H1 (cell line): Measurements from ENCODE around the gene RYR3. TPM values are rescaled to one million over a fixed set of nuclear protein-coding genes. Genes with fewer than 3 reads are reported as not detected.

Experiments
- CTCF ChIA-PET: fragments of 300-600 bp; sonication (Branson Sonifier 250); formaldehyde crosslinking; loops from one replicate; lab custom pipeline; 2021; ENCODE audit not compliant: partially characterized antibody; lab: Charles Lee
- POLR2A ChIA-PET: fragments of 300-600 bp; sonication (Branson Sonifier 250); formaldehyde crosslinking; loops from one replicate; lab custom pipeline; 2021; ENCODE audit warnings: inconsistent platforms; ENCODE audit not compliant: partially characterized antibody; lab: Charles Lee
- DNase-seq, 2 experiments: peaks; one replicate each; pipeline versions ENCODE4 v3.0.0 to v3.0.0-alpha.2; 2010 to 2022; ENCODE audit warnings: low spot score in 2 of 2, low read depth in 1 of 2, mixed read lengths in 1 of 2
- FAIRE-seq: peaks from 2 replicates; lab custom pipeline; 2011; peaks lifted over from hg19 to GRCh38; lab: Jason Lieb, UNC
- H2AFZ ChIP-seq: 2 replicates; pipeline ENCODE4 v1.8.1; 2012; ENCODE audit warnings: low read length, inconsistent platforms
- H2AK5ac ChIP-seq: 2 replicates; pipeline ENCODE4 v1.6.1; 2013; ENCODE audit warnings: low read depth, low read length
- H2BK120ac ChIP-seq: replicated peaks from 2 replicates; pipeline ENCODE3; 2013; ENCODE audit warnings: low read depth, low read length, inconsistent platforms
- H2BK12ac ChIP-seq: 2 replicates; pipeline ENCODE4 v1.6.1; 2013; ENCODE audit warnings: low read depth, low read length
- H2BK15ac ChIP-seq: 2 replicates; pipeline ENCODE4 v1.6.1; 2013; ENCODE audit warnings: low read length
- H2BK20ac ChIP-seq: 2 replicates; pipeline ENCODE4 v1.6.1; 2013; ENCODE audit warnings: low read length
- H2BK5ac ChIP-seq: 2 replicates; pipeline ENCODE4 v1.6.1; 2013; ENCODE audit warnings: low read depth, low read length
- H3K14ac ChIP-seq: 2 replicates; pipeline ENCODE4 v1.6.1; 2013; ENCODE audit warnings: inconsistent platforms; ENCODE audit not compliant: insufficient read length
- H3K18ac ChIP-seq: 2 replicates; pipeline ENCODE4 v1.6.1; 2013; ENCODE audit warnings: low read length; ENCODE audit errors: extremely low read depth
- H3K23ac ChIP-seq: 2 replicates; pipeline ENCODE4 v1.6.1; 2013; ENCODE audit warnings: inconsistent platforms; ENCODE audit not compliant: insufficient read length
- H3K23me2 ChIP-seq: 2 replicates; pipeline ENCODE4 v1.6.1; 2013; ENCODE audit warnings: low read depth, low read length
- H3K27ac ChIP-seq: 2 replicates; pipeline ENCODE4 v1.6.1; 2011; ENCODE audit warnings: low read depth, low read length, inconsistent platforms
- H3K27me3 ChIP-seq, 4 experiments: replicated peaks in 1 of 4; 1 replicate in 1 of 4; 2 replicates in 3 of 4; pipeline versions ENCODE4 v1.6.1 to v1.8.1; 2011 to 2013; ENCODE audit warnings: low read length in 3 of 4, mild to moderate bottlenecking in 3 of 4, inconsistent platforms in 2 of 4, mixed read lengths in 2 of 4, moderate library complexity in 1 of 4; ENCODE audit not compliant: control insufficient read depth in 3 of 4, insufficient read depth in 3 of 4; ENCODE audit errors: extremely low read depth in 1 of 4
- H3K36me3 ChIP-seq, 4 experiments: 2 replicates each; pipeline versions ENCODE4 v1.6.1 to v1.8.1; 2011 to 2013; ENCODE audit warnings: mild to moderate bottlenecking in 4 of 4, low read length in 3 of 4, moderate library complexity in 2 of 4, control low read depth in 1 of 4, inconsistent platforms in 1 of 4; ENCODE audit not compliant: insufficient read depth in 4 of 4, control insufficient read depth in 2 of 4
- H3K4ac ChIP-seq: replicated peaks from 2 replicates; pipeline ENCODE3; 2013; ENCODE audit warnings: low read length, low read depth, mixed read lengths, inconsistent platforms; ENCODE audit not compliant: insufficient read length
- H3K4me1 ChIP-seq, 4 experiments: replicated peaks in 1 of 4; 1 replicate in 1 of 4; 2 replicates in 3 of 4; pipeline versions ENCODE4 v1.6.1 to v1.8.1; 2011 to 2013; ENCODE audit warnings: low read length in 3 of 4, inconsistent platforms in 2 of 4, mixed read lengths in 1 of 4; ENCODE audit not compliant: insufficient read depth in 4 of 4, control insufficient read depth in 3 of 4
- H3K4me2 ChIP-seq, 2 experiments: 2 replicates each; pipeline versions ENCODE4 v1.6.1 to v1.8.1; 2011 to 2013; ENCODE audit warnings: low read depth in 2 of 2, low read length in 2 of 2, control low read depth in 1 of 2, inconsistent platforms in 1 of 2, mild to moderate bottlenecking in 1 of 2; ENCODE audit not compliant: insufficient read depth in 1 of 2
- H3K4me3 ChIP-seq, 4 experiments: fragments of 200-600, 300-600 bp in 1 of 4; sonication (generic), shearing (Covaris generic), sonication (Bioruptor Twin) in 1 of 4; 2 replicates each; pipeline versions ENCODE4 v1.5.1 to v1.8.1; 2011 to 2016; ENCODE audit warnings: low read length in 4 of 4, low read depth in 3 of 4, control low read depth in 2 of 4, inconsistent platforms in 2 of 4, mild to moderate bottlenecking in 2 of 4, mixed read lengths in 1 of 4, moderate library complexity in 1 of 4; ENCODE audit not compliant: insufficient read depth in 2 of 4; ENCODE audit errors: extremely low read depth in 1 of 4
- H3K56ac ChIP-seq: replicated peaks from 2 replicates; pipeline ENCODE3; 2013; ENCODE audit warnings: low read depth, mild to moderate bottlenecking, mixed read lengths, low read length, inconsistent platforms; ENCODE audit not compliant: insufficient read length
- H3K79me1 ChIP-seq: 2 replicates; pipeline ENCODE4 v1.6.1; 2013; ENCODE audit warnings: low read depth, low read length, control low read depth
- H3K79me2 ChIP-seq, 2 experiments: 2 replicates each; pipeline versions ENCODE4 v1.6.1 to v1.8.1; 2012 to 2013; ENCODE audit warnings: low read length in 2 of 2, mild to moderate bottlenecking in 2 of 2, inconsistent platforms in 1 of 2; ENCODE audit not compliant: insufficient read depth in 2 of 2, control insufficient read depth in 1 of 2
- H3K9ac ChIP-seq, 4 experiments: replicated peaks in 1 of 4; 1 replicate in 1 of 4; 2 replicates in 3 of 4; pipeline versions ENCODE4 v1.6.1 to v1.8.1; 2011 to 2013; ENCODE audit warnings: low read depth in 3 of 4, low read length in 3 of 4, control low read depth in 2 of 4, mild to moderate bottlenecking in 2 of 4, moderate library complexity in 2 of 4, inconsistent platforms in 1 of 4; ENCODE audit errors: extremely low read depth in 1 of 4
- H3K9me3 ChIP-seq, 2 experiments: 2 replicates each; pipeline versions ENCODE4 v1.6.1 to v1.8.1; 2012 to 2013; ENCODE audit warnings: mild to moderate bottlenecking in 2 of 2, moderate library complexity in 2 of 2, control low read depth in 1 of 2, inconsistent platforms in 1 of 2, low read depth in 1 of 2, low read length in 1 of 2, mixed read lengths in 1 of 2; ENCODE audit not compliant: insufficient read depth in 2 of 2
- H4K20me1 ChIP-seq, 2 experiments: replicated peaks in 1 of 2; 2 replicates each; pipeline versions ENCODE3 to v1.8.1; 2011 to 2013; ENCODE audit warnings: inconsistent platforms in 2 of 2, low read length in 2 of 2, mild to moderate bottlenecking in 1 of 2; ENCODE audit not compliant: insufficient read depth in 2 of 2, control insufficient read depth in 1 of 2
- H4K5ac ChIP-seq: 2 replicates; pipeline ENCODE4 v1.6.1; 2013; ENCODE audit warnings: low read length, low read depth, mixed read lengths, inconsistent platforms; ENCODE audit not compliant: insufficient read length
- H4K8ac ChIP-seq: 2 replicates; pipeline ENCODE4 v1.8.0; 2013; ENCODE audit warnings: mild to moderate bottlenecking, moderate library complexity, low read length, inconsistent platforms; ENCODE audit not compliant: insufficient read depth; ENCODE audit errors: extremely low read depth
- H4K91ac ChIP-seq: replicated peaks from 2 replicates; pipeline ENCODE3; 2013; ENCODE audit warnings: low read length, mixed read lengths, inconsistent platforms; ENCODE audit not compliant: insufficient read length
- BACH1 ChIP-seq: IDR thresholded peaks from 2 replicates; pipeline ENCODE4 v1.6.1; 2012; ENCODE audit warnings: low read length, improper control_type of control experiment
- CBX8 ChIP-seq: fragments of 300-800, 300-1000 bp; sonication (generic); IDR thresholded peaks from 2 replicates; pipeline ENCODE4 v1.7.1; 2016; ENCODE audit warnings: low read depth, low read length, borderline replicate concordance
- CEBPB ChIP-seq: IDR thresholded peaks from 2 replicates; pipeline ENCODE4 v1.6.1; 2012; ENCODE audit warnings: low read depth, low read length
- YY1 ChIP-seq: IDR thresholded peaks from 2 replicates; pipeline ENCODE4 v1.6.1; 2011; ENCODE audit warnings: low read depth, mild to moderate bottlenecking, low read length
- WGBS, 2 experiments: shearing (Covaris generic) in 1 of 2; methylation state at CpG; one replicate each; pipeline versions ENCODE4 v1.1.6 to v1.1.7; 2013 to 2015; ENCODE audit warnings: low lambda C conversion rate in 2 of 2, mixed read lengths in 2 of 2, inconsistent platforms in 1 of 2, low coverage in 1 of 2, missing lambda C conversion rate in 1 of 2; ENCODE audit not compliant: insufficient replicate concordance in 2 of 2, insufficient coverage in 1 of 2, insufficient read length in 1 of 2; ENCODE audit errors: extremely low coverage in 1 of 2, missing lambda C conversion rate in 1 of 2; 5-methylcytosine and 5-hydroxymethylcytosine counted together
- polyA plus RNA-seq, 7 experiments: library from polyadenylated mRNA; depleted of rRNA in 3 of 7; stranded (reverse) in 5 of 7; unstranded in 2 of 7; fragments of >200 nt in 5 of 7; fragments of 200-250 nt in 2 of 7; gene quantifications; 1 replicate in 5 of 7; 2 replicates in 1 of 7; 4 replicates in 1 of 7; pipeline versions ENCODE4 v1.2.1 to v1.2.3, GENCODE V29; 2011 to 2013; ENCODE audit warnings: missing spikeins in 2 of 7, mixed read lengths in 2 of 7
- total RNA-seq: library from RNA; stranded (reverse); fragmentation: NEBNext Ultra II Directional; extraction: Animal tissue kit (Norgen Biotek cat#: 25700); gene quantifications from 2 replicates; pipeline ENCODE4 v1.2.1, GENCODE V29; 2021
- TF ChIP-seq, protein P1 (sequence below): IDR thresholded peaks from 2 replicates; pipeline ENCODE4 v1.6.1; 2011; ENCODE audit warnings: low read length, improper control_type of control experiment

RYR3 gene
- total and polyA plus RNA-seq, 2 of the 8 experiments (the other 6 are each of a cell fraction or from before 2014, with no cell fraction given), result 0.33 to 3.4 TPM

DNA sequence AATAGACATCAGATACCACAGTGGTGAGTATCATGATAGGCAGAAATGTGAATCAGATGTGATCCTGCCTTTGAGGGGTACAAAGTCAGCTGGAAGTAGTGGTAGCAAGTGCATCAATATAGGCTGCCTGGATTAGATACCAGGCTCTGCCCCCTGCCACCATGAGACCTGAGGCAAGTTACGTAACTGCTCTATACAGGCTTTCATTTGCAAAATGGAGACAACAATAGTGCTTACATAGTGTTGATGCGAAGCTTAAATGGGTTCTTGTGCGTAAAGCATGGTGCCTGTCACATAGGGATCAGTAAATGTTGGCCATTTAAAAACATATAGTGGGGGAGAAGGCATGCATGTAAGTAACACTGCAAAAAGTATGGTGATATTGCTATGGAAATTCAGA, 158.0 kb downstream of the RYR3 start:
- ChIA-PET POLR2A (interaction anchor here (0.5 to 0.7 kb wide), 2 partner anchors 134 to 1457 kb away, joined by 3 to 4 read pairs; no protein-coding TSS in a partner anchor), CTCF (interaction anchor here (0.8 kb wide), 1 partner anchor 68 kb away, joined by 3 read pairs; no protein-coding TSS in a partner anchor)
- no peak overlapping the region for H2BK12ac ChIP-seq
- no peak overlapping the region for H3K23ac ChIP-seq
- no peaks in the 10 kb centered on the region for H3K79me1 ChIP-seq
- WGBS, 2 experiments, result 30% methylated on average over 3 of the region's 3 CpGs; no CpG with 5 or more reads in 1 of the 2 experiments
- H2BK5ac ChIP-seq, result no peak overlapping the region
- no peaks in the 10 kb centered on the region; a peak in 1 of 4 replicates for H3K9me3 ChIP-seq
- peak in 1 of 2 experiments; percentile 2 for DNase-seq
- no peak overlapping the region for H4K91ac ChIP-seq
- no peak overlapping the region for H4K5ac ChIP-seq
- FAIRE-seq, result peak; percentile 74
- no peak overlapping the region for H2AFZ ChIP-seq
- no peak overlapping the region for H3K4me3 ChIP-seq
- no peak overlapping the region for H3K9ac ChIP-seq
- no peak overlapping the region for H3K4ac ChIP-seq
- H2BK20ac ChIP-seq, result no peak overlapping the region
- H3K36me3 ChIP-seq, result no peaks in the 10 kb centered on the region
- no peak overlapping the region for H3K18ac ChIP-seq
- H4K20me1 ChIP-seq, result no peaks in the 10 kb centered on the region
- peak overlapping the region in 1 of 2 experiments; percentile 12; a peak in 1 of 4 replicates for H3K4me2 ChIP-seq
- H3K56ac ChIP-seq, result no peak overlapping the region
- no peaks in the 10 kb centered on the region for H3K79me2 ChIP-seq
- H4K8ac ChIP-seq, result no peak overlapping the region
- H3K4me1 ChIP-seq, result peaks cover 0 to 3% (median 0%) of the 10 kb centered on the region in 4 experiments; a peak in 1 of 7 replicates
- no peak overlapping the region for H3K14ac ChIP-seq
- peaks cover 0 to 7% (median 2%) of the 10 kb centered on the region in 4 experiments; a peak in 3 of 7 replicates for H3K27me3 ChIP-seq
- TF ChIP-seq, protein P1, sequence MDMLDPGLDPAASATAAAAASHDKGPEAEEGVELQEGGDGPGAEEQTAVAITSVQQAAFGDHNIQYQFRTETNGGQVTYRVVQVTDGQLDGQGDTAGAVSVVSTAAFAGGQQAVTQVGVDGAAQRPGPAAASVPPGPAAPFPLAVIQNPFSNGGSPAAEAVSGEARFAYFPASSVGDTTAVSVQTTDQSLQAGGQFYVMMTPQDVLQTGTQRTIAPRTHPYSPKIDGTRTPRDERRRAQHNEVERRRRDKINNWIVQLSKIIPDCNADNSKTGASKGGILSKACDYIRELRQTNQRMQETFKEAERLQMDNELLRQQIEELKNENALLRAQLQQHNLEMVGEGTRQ, result no peak
- TF ChIP-seq CEBPB, result peak; percentile 92
- no peak for TF ChIP-seq CBX8
- TF ChIP-seq YY1, result 0 out of 2 replicates have a peak, but pooled peaks have one; percentile 50
- TF ChIP-seq BACH1, result no peak
- H2AK5ac ChIP-seq, result no peak overlapping the region
- H3K27ac ChIP-seq, result no peak overlapping the region
- H3K23me2 ChIP-seq, result no peaks in the 10 kb centered on the region
- no peak overlapping the region for H2BK15ac ChIP-seq
- no peak overlapping the region for H2BK120ac ChIP-seq
